CD8-positive, alpha-beta memory T cell (primary cell): Measurements from ENCODE around the gene BPIFA1. TPM values are rescaled to one million over a fixed set of nuclear protein-coding genes. Genes with fewer than 3 reads are reported as not detected.

Experiments
- CTCF ChIA-PET: fragments of 350-600 bp; sonication (Branson Sonifier 250); formaldehyde crosslinking; loops from one replicate; lab custom pipeline; 2021; ENCODE audit warnings: antibody characterized with exemption; lab: Charles Lee
- POLR2A ChIA-PET: fragments of 350-600 bp; sonication (Branson Sonifier 250); formaldehyde crosslinking; loops from one replicate; lab custom pipeline; 2021; ENCODE audit warnings: antibody characterized with exemption; lab: Charles Lee
- DNase-seq, 5 donors: peaks; one replicate each; pipeline versions ENCODE4 v3.0.0 to v3.0.0-alpha.2; 2020 to 2022; ENCODE audit warnings: mixed read lengths in 1 of 5
- H3K27ac ChIP-seq: one replicate; pipeline ENCODE4 v1.7.0; 2013; ENCODE audit warnings: low read depth, mild to moderate bottlenecking, low read length, moderate library complexity
- H3K27me3 ChIP-seq: 2 replicates; pipeline ENCODE4 v1.7.0; 2013; ENCODE audit warnings: low read length, mild to moderate bottlenecking; ENCODE audit not compliant: insufficient read depth, poor library complexity, severe bottlenecking
- H3K36me3 ChIP-seq: 2 replicates; pipeline ENCODE4 v1.7.0; 2013; ENCODE audit warnings: mild to moderate bottlenecking, low read length, moderate library complexity; ENCODE audit not compliant: insufficient read depth
- H3K4me1 ChIP-seq: 2 replicates; pipeline ENCODE4 v1.7.0; 2013; ENCODE audit warnings: mild to moderate bottlenecking, low read length, moderate library complexity; ENCODE audit not compliant: insufficient read depth
- H3K4me3 ChIP-seq: 2 replicates; pipeline ENCODE4 v1.7.0; 2013; ENCODE audit warnings: mild to moderate bottlenecking, low read length
- H3K9me3 ChIP-seq: 2 replicates; pipeline ENCODE4 v1.7.0; 2013; ENCODE audit warnings: mild to moderate bottlenecking, low read length
- H3K27ac Mint-ChIP-seq, 8 donors: one replicate each; pipeline ENCODE4 v1.8.0; 2020 to 2021; ENCODE audit warnings: mixed read lengths in 8 of 8, mild to moderate bottlenecking in 6 of 8, inconsistent platforms in 3 of 8, moderate library complexity in 3 of 8
- H3K27me3 Mint-ChIP-seq, 2 donors: one replicate each; pipeline ENCODE4 v1.8.0; 2020 to 2021; ENCODE audit warnings: mixed read lengths in 2 of 2, mild to moderate bottlenecking in 1 of 2, moderate library complexity in 1 of 2
- H3K36me3 Mint-ChIP-seq, 3 donors: one replicate each; pipeline ENCODE4 v1.8.0; 2020 to 2021; ENCODE audit warnings: mixed read lengths in 3 of 3, inconsistent platforms in 1 of 3, mild to moderate bottlenecking in 1 of 3
- H3K4me1 Mint-ChIP-seq, 3 donors: one replicate each; pipeline ENCODE4 v1.8.0; 2020 to 2021; ENCODE audit warnings: mixed read lengths in 3 of 3, inconsistent platforms in 1 of 3, mild to moderate bottlenecking in 1 of 3
- H3K4me3 Mint-ChIP-seq, 7 donors: one replicate each; pipeline ENCODE4 v1.8.0; 2020 to 2021; ENCODE audit warnings: mixed read lengths in 7 of 7, mild to moderate bottlenecking in 6 of 7, moderate library complexity in 4 of 7, inconsistent platforms in 2 of 7
- H3K9me3 Mint-ChIP-seq, 5 donors: one replicate each; pipeline ENCODE4 v1.8.0; 2020 to 2022; ENCODE audit warnings: mixed read lengths in 5 of 5, mild to moderate bottlenecking in 3 of 5, moderate library complexity in 2 of 5, inconsistent platforms in 1 of 5
- polyA plus RNA-seq: library from polyadenylated mRNA; unstranded; fragments of 300-500 nt; fragmentation: Illumina TruSeq; gene quantifications from one replicate; pipeline ENCODE4 v1.2.3, GENCODE V29; 2021
- total RNA-seq, 2 experiments: library from RNA; stranded (reverse); gene quantifications; one replicate each; pipeline ENCODE4 v1.2.3, GENCODE V29; 2021

BPIFA1 gene
- not detected for total RNA-seq
- not detected for polyA plus RNA-seq

DNA sequence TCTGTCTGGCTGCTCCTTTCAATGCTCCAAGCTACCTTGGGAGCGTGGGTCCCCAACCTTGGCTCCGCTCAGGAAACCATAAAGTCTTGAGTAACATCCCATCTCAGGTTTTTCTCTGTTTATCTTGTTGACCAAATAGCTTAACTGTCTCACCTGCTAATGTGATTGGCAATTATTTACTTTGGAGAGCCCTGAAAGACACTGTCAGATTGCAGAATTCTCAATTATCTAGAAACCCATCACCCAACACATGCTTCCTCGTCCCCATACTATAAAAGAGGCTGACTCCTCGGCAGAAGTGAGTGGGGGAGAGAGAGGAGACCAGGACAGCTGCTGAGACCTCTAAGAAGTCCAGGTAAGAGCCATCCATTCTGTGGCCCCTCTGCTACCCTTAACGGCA lies at the start of gene BPIFA1:
Gene BPIFA1 (plus strand): TSS at position 301 of the 400 bp plus-strand sequence. CDS start 1,716 bp downstream, outside the sequence.
- ChIA-PET POLR2A (no interaction called here), CTCF (no interaction called here)
- no peaks in the 10 kb centered on the region for H3K4me1 Mint-ChIP-seq
- H3K27ac Mint-ChIP-seq = no peak within 1 kb of the TSS
- H3K36me3 Mint-ChIP-seq = no peaks in the 10 kb centered on the region
- Histone ChIP-seq H3K4me3 (no peak within 1 kb of the TSS), H3K27me3 (no peaks in the 10 kb centered on the region), H3K9me3 (no peaks in the 10 kb centered on the region), H3K4me1 (no peaks in the 10 kb centered on the region), H3K36me3 (no peaks in the 10 kb centered on the region), H3K27ac (no peak within 1 kb of the TSS)
- peaks cover 16 to 52% of the 10 kb centered on the region in 2 donors for H3K27me3 Mint-ChIP-seq
- H3K9me3 Mint-ChIP-seq = no peaks in the 10 kb centered on the region
- no peak for DNase-seq
- no peak within 1 kb of the TSS for H3K4me3 Mint-ChIP-seq

GRCh38 chr20:33187491-33187890 lies 48.3 kb upstream of the BPIFA1 start:
- no peaks in the 10 kb centered on the region for H3K4me1 Mint-ChIP-seq
- no peak for DNase-seq
- ChIA-PET CTCF (no interaction called here), POLR2A (no interaction called here)
- no peak overlapping the region for H3K27ac Mint-ChIP-seq
- Histone ChIP-seq H3K4me1 (no peaks in the 10 kb centered on the region), H3K36me3 (no peaks in the 10 kb centered on the region), H3K27ac (no peak overlapping the region), H3K27me3 (no peaks in the 10 kb centered on the region), H3K9me3 (no peaks in the 10 kb centered on the region), H3K4me3 (no peak overlapping the region)
- peaks cover 0 to 3% (median 0%) of the 10 kb centered on the region in 5 donors for H3K9me3 Mint-ChIP-seq
- H3K4me3 Mint-ChIP-seq = no peak overlapping the region
- no peaks in the 10 kb centered on the region for H3K36me3 Mint-ChIP-seq
- peaks cover 8 to 24% of the 10 kb centered on the region in 2 donors for H3K27me3 Mint-ChIP-seq

- CTCF ChIA-PET = no interaction called here
- no peaks in the 10 kb centered on the region for H3K4me1 Mint-ChIP-seq
- no peaks in the 10 kb centered on the region for H3K9me3 ChIP-seq
- no peaks in the 10 kb centered on the region for H3K36me3 ChIP-seq
- H3K4me3 Mint-ChIP-seq = no peak overlapping the region
- POLR2A ChIA-PET = no interaction called here
- no peak for DNase-seq
- H3K36me3 Mint-ChIP-seq = no peaks in the 10 kb centered on the region
- H3K27ac ChIP-seq = no peak overlapping the region
- peak overlapping the region in 1 of 8 donors; percentile 92 for H3K27ac Mint-ChIP-seq
- peaks cover 0 to 1% (median 0%) of the 10 kb centered on the region in 5 donors for H3K9me3 Mint-ChIP-seq
- no peaks in the 10 kb centered on the region for H3K27me3 ChIP-seq
- no peaks in the 10 kb centered on the region for H3K4me1 ChIP-seq
- no peak overlapping the region for H3K4me3 ChIP-seq
- peaks cover 3 to 26% of the 10 kb centered on the region in 2 donors for H3K27me3 Mint-ChIP-seq
Measured at GRCh38 chr20:33188421-33188820, 47.4 kb upstream of the BPIFA1 start.

DNA sequence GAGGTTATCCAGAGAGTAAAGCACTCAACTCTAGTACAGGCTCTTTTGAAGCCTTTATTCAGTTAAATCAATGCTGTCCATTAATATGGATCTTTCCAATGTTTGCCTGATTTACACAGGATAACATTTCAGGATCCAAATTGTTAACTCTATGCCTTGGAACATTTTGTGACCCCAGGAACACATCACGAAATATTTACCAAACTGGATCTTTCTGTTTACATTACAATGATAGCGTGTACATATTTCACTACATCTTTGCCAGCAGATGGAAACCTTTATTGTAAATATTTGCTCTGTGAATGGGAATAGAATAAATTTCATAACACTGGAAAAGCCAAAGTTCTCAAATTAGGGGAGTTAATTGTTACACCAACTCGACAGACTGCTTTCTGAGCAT lies 44.3 kb upstream of the BPIFA1 start:
- Histone ChIP-seq H3K27ac (no peak overlapping the region), H3K4me1 (no peaks in the 10 kb centered on the region), H3K4me3 (no peak overlapping the region), H3K9me3 (no peaks in the 10 kb centered on the region), H3K27me3 (no peaks in the 10 kb centered on the region), H3K36me3 (no peaks in the 10 kb centered on the region)
- Mint-ChIP-seq H3K36me3 (no peaks in the 10 kb centered on the region), H3K9me3 (no peaks in the 10 kb centered on the region), H3K27me3 (peaks cover 6 to 28% of the 10 kb centered on the region in 2 donors), H3K4me1 (no peaks in the 10 kb centered on the region), H3K27ac (no peak overlapping the region), H3K4me3 (no peak overlapping the region)
- DNase-seq = no peak
- POLR2A ChIA-PET = no interaction called here
- CTCF ChIA-PET = no interaction called here

DNA sequence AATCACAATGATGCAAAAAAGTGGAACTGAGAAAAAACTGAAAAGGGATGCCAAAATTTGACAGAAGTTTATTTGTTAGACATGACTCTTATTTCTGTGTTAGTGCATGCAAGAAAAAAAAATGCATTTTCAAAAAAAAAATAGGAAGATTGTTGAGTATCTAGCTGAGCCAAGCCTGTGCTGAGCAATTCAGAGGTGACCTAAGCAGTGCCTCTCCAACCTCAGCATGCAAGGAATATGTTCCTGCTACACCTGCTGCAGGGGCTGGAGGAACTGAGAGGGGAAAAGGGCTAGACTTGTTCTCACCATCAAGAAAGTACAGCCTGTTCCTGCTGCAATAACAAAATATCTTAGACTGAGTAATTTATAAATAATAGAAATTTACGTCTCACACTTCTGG lies 43.8 kb upstream of the BPIFA1 start:
- no peaks in the 10 kb centered on the region for H3K4me1 ChIP-seq
- H3K36me3 Mint-ChIP-seq = no peaks in the 10 kb centered on the region
- no peaks in the 10 kb centered on the region for H3K4me1 Mint-ChIP-seq
- ChIA-PET POLR2A (no interaction called here), CTCF (no interaction called here)
- no peak overlapping the region for H3K4me3 Mint-ChIP-seq
- H3K9me3 Mint-ChIP-seq = no peaks in the 10 kb centered on the region
- H3K27ac ChIP-seq = no peak overlapping the region
- no peaks in the 10 kb centered on the region for H3K36me3 ChIP-seq
- peaks cover 9 to 28% of the 10 kb centered on the region in 2 donors for H3K27me3 Mint-ChIP-seq
- no peak overlapping the region for H3K4me3 ChIP-seq
- no peak overlapping the region for H3K27ac Mint-ChIP-seq
- DNase-seq = no peak
- no peaks in the 10 kb centered on the region for H3K27me3 ChIP-seq
- H3K9me3 ChIP-seq = no peaks in the 10 kb centered on the region

DNA sequence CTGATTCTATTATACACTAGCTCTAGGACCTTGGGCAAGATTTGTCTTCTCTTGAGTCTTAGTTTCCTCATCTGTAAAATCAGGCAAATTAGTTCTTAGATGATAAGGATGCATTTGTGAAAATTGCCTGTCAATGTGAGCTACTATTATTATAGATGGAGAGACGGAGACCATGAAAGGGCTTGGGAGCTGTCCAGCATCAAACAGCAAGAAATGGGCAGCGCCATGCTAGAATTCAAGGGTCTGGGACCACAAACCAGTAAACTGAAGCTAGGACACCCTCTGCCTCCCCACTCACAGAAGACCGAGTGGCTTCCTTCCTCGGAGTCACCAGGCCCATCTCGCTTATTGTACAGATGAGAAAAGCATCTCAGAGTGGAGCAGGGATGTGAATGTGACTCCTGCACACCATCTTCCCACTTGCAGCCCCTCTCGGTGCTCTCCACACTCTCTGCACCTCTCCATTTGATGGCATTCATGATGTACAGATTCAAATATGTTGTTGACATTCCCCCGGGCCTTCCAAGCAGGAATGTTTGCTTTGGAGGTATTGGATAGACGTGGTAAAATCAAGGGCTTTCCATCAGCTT lies 42.8 kb upstream of the BPIFA1 start:
- Mint-ChIP-seq H3K4me3 (no peak overlapping the region), H3K27me3 (peaks cover 12 to 30% of the 10 kb centered on the region in 2 donors), H3K9me3 (no peaks in the 10 kb centered on the region), H3K36me3 (no peaks in the 10 kb centered on the region), H3K27ac (no peak overlapping the region), H3K4me1 (no peaks in the 10 kb centered on the region)
- Histone ChIP-seq H3K36me3 (no peaks in the 10 kb centered on the region), H3K27me3 (no peaks in the 10 kb centered on the region), H3K27ac (no peak overlapping the region), H3K4me1 (no peaks in the 10 kb centered on the region), H3K9me3 (no peaks in the 10 kb centered on the region), H3K4me3 (no peak overlapping the region)
- ChIA-PET POLR2A (no interaction called here), CTCF (no interaction called here)
- DNase-seq = no peak

DNA sequence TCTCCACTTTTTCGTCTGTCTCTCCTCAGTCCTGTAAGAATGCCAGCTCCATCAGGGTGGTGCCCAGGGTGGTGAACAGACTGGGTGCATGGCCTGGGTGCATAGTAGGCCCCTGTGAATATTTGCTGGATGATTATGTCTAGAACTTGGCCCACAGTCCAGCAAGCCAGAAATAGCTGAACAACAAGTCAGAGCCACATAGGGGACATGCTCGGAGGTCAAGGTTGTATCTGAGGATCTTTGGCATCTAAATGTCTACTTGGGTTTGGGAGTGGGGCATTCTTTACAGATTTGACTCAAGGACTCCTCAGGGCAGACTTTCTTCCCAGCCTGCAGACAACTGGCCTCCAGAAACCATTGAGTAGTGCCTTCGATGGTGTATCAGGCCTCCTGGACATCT lies 36.8 kb upstream of the BPIFA1 start:
- H3K9me3 ChIP-seq = no peaks in the 10 kb centered on the region
- no peak overlapping the region for H3K27ac ChIP-seq
- no peak overlapping the region for H3K4me3 ChIP-seq
- Mint-ChIP-seq H3K4me1 (no peaks in the 10 kb centered on the region), H3K27ac (no peak overlapping the region), H3K36me3 (no peaks in the 10 kb centered on the region), H3K9me3 (no peaks in the 10 kb centered on the region), H3K4me3 (no peak overlapping the region), H3K27me3 (peaks cover 22 to 45% of the 10 kb centered on the region in 2 donors)
- POLR2A ChIA-PET = no interaction called here
- no peak for DNase-seq
- H3K27me3 ChIP-seq = no peaks in the 10 kb centered on the region
- no peaks in the 10 kb centered on the region for H3K36me3 ChIP-seq
- CTCF ChIA-PET = no interaction called here
- H3K4me1 ChIP-seq = no peaks in the 10 kb centered on the region

DNA sequence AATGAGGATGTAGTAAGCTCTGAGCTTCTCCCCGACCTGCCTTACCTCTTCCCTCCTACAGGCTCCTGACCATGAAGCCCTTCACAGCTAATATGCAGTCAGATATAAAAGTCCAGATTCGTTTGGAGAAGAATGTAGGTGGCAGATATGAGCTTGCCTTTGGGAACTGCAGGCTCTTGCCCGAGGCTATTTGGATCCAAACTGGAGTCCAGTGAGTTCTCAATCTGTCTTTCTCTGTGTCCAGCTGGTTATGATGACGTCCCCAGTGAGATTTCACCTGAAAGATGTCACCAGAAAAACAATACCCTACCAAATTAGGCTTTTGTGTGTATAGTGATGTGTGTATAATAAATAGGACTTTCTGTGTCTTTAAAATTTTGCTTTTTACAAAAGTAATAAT lies 33.3 kb upstream of the BPIFA1 start:
- Histone ChIP-seq H3K36me3 (no peaks in the 10 kb centered on the region), H3K4me1 (no peaks in the 10 kb centered on the region), H3K27ac (no peak overlapping the region), H3K9me3 (no peaks in the 10 kb centered on the region), H3K27me3 (no peaks in the 10 kb centered on the region), H3K4me3 (no peak overlapping the region)
- H3K4me3 Mint-ChIP-seq = no peak overlapping the region
- no peaks in the 10 kb centered on the region for H3K4me1 Mint-ChIP-seq
- POLR2A ChIA-PET = no interaction called here
- H3K27ac Mint-ChIP-seq = no peak overlapping the region
- CTCF ChIA-PET = no interaction called here
- no peaks in the 10 kb centered on the region for H3K36me3 Mint-ChIP-seq
- no peak for DNase-seq
- H3K27me3 Mint-ChIP-seq = peaks cover 17 to 57% of the 10 kb centered on the region in 2 donors
- no peaks in the 10 kb centered on the region for H3K9me3 Mint-ChIP-seq
